Measurements from ENCODE around the gene NR6A1. TPM values are rescaled to one million over a fixed set of nuclear protein-coding genes. Genes with fewer than 3 reads are reported as not detected.

Gene NR6A1
- total RNA-seq, 1 experiment from 2014 or later: 97.7 TPM

DNA sequence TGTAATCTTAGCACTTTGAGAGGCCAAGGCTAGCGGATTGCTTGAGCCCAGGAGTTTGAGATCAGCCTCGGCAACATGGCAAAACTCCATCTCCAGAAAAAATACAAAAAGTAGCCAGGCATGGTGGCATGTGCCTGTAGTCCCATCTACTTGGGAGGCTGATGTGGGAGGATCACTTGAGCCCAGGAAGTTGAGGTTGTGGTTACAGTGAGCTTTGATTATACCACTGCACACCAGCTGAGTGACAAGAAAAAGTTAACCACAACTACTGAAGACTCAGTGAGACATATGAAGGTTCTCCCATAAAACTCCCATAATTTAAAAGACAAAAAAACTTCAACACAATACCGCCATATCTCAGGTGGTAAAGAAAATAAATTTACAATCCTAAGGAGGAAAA lies 98.0 kb downstream of the NR6A1 start:
- DNase-seq: no peak
- H3K4me3 ChIP-seq (ENCODE audit: insufficient read depth, low read depth, low read length): no peak overlapping the region
- no peaks in the 10 kb centered on the region for H3K27me3 ChIP-seq (ENCODE audit: control insufficient read depth, insufficient read depth, low read length)
- no peaks in the 10 kb centered on the region for H3K36me3 ChIP-seq (replicated peaks; ENCODE audit: control insufficient read depth, insufficient read depth, low read length)

DNA sequence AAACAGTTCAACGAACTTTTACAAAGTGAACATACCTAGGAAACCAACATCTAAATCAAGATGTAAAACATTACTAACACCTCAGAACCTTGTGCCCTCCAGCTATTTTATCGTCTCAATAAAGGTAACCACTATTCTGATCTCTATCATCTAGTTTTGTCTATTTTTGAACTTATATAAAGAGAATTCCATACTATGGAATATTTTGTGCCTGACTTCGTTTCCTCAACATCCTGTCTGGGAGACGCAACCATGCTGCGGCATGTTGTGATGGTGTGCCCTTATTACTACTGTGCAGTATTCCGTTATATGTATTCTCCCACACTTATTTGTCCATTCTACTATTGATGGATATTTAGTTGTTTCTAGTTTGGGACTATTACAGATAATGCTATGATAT lies 99.2 kb downstream of the NR6A1 start:
- Histone ChIP-seq H3K36me3 (replicated peaks; ENCODE audit: control insufficient read depth, insufficient read depth, low read length) (no peaks in the 10 kb centered on the region), H3K27me3 (ENCODE audit: control insufficient read depth, insufficient read depth, low read length) (no peaks in the 10 kb centered on the region), H3K4me3 (ENCODE audit: insufficient read depth, low read depth, low read length) (no peak overlapping the region)
- DNase-seq: no peak

DNA sequence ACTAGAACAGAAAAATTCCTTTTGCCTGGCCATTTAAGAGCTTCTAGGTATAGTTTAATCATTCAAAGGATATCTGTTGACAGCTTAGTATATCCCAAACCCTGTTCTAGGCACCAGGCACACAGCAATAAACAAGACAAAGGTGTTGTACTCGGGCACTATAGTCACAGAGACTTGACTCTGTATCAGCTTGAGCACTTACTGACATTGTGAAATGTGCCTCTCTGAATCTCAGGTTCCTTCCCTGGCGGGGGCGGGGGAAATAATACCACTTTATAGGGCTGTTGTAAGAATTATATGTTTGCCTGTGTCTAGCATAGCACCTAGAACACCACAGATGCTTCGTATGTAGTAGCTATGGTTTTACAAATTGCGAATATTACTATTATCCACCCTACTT lies 104.5 kb downstream of the NR6A1 start:
- DNase-seq: no peak
- H3K36me3 ChIP-seq (replicated peaks; ENCODE audit: control insufficient read depth, insufficient read depth, low read length): no peaks in the 10 kb centered on the region
- no peaks in the 10 kb centered on the region for H3K27me3 ChIP-seq (ENCODE audit: control insufficient read depth, insufficient read depth, low read length)
- no peak overlapping the region for H3K4me3 ChIP-seq (ENCODE audit: insufficient read depth, low read depth, low read length)

DNA sequence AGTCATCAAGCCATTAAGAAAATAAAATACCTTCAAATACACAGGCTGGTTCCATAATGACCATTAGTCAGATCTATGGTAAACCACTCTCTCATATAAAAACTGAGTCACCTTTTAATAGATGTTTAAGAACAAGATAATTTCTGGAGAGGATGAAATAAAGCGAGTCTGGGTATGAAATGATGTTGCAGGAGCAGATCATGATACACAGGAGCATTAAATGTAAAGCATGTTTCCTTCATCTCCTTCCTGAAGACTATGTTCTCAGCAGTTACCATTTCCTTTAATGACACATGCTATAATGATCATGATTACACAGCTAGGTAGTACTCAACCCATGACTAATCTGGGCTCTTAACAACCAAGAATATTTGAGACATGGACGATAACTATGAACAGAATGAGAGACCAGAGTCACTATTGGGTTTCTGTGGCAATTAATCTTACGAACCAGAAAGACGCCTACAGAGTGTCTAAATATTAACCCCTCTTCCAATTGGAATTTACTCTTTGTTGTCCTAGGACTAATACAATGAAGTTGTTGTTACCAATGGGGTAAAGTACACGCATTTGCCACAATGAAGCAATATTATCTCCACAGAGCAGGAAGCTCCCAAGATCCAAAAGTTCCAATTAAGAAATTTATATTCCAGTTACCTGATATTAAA lies 105.6 kb downstream of the NR6A1 start:
- Histone ChIP-seq H3K4me3 (ENCODE audit: insufficient read depth, low read depth, low read length) (no peak overlapping the region), H3K36me3 (replicated peaks; ENCODE audit: control insufficient read depth, insufficient read depth, low read length) (no peaks in the 10 kb centered on the region), H3K27me3 (ENCODE audit: control insufficient read depth, insufficient read depth, low read length) (no peaks in the 10 kb centered on the region)
- DNase-seq: no peak

DNA sequence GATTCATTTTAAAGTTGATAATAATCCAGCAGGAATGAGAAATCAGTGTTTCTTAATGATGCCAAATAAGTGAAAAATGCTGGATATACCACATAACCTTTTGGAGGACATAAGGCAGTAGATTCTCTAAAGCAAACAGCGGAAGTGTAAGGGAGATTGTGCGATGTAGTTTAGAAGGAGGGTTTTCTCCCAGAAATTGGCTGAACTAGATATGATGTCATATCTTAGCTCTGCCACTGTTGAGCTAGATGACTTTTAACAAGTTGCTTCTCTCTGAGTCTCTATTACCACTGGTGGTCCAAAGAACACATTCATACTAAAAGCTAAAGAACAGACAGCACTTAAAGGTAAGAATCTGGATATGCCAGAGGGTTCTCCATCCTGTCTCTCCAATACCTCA lies 107.0 kb downstream of the NR6A1 start:
- Histone ChIP-seq H3K27me3 (ENCODE audit: control insufficient read depth, insufficient read depth, low read length) (no peaks in the 10 kb centered on the region), H3K36me3 (replicated peaks; ENCODE audit: control insufficient read depth, insufficient read depth, low read length) (no peaks in the 10 kb centered on the region), H3K4me3 (ENCODE audit: insufficient read depth, low read depth, low read length) (no peak overlapping the region)
- no peak for DNase-seq

DNA sequence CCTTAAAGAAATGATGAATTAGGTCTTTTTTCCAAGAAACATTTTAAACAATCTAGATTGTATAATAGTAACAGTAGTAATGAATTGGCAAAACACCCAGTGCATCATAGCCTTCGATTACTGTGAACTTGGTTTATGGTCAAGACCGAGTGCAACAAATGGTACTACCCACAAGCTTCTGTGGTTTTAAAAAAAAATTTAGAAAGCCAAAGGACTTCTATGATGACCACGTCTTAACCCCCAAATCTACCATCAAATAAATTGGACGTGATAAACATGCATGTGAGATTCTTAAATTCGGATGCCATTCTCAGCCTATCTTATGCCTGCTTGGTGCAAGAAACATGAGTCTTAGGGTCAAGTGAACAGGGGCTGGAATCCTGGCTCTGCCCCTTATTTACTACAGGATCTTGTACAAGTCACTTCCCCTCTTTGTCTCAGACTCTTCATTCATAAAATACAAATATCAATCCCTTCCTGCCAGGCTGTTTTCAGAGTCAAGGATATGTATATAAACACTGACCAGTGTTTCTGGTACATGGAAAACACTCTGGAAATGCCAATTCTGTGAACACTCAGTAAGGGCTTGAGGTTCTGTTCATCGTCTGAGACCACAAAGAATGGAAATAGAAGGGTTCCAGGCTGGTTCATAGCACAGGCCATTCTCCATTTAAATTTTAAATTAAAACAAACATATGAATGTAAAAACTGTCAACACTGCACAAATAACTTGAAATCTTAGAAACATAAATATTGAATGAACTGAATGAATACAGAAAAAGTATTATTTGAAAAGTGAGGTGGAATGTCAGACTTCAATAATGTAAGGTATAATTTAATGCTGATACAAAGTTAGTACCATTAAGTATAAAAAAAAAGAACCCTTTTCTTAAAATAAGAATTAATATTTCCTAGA lies 107.8 kb downstream of the NR6A1 start:
- Histone ChIP-seq H3K4me3 (ENCODE audit: insufficient read depth, low read depth, low read length) (no peak overlapping the region), H3K36me3 (replicated peaks; ENCODE audit: control insufficient read depth, insufficient read depth, low read length) (no peaks in the 10 kb centered on the region), H3K27me3 (ENCODE audit: control insufficient read depth, insufficient read depth, low read length) (no peaks in the 10 kb centered on the region)
- no peak for DNase-seq

DNA sequence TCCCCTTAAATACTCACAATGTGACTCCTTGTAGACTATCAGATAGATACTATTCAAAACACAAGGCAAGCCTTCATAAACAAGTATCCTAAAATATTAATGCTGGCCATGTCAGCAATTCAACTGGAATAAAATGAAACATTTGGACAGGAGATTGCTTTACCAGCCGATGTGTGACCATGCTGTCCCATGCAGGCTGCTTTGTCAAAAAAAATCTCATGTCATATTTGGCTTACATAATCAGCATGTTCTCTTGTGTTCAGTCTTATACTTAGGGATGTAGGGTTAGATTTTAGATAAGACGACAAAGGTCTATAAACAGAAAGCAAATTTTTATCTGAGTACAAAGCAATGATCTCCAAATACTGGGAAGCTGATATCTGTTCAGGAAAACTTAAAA lies 108.5 kb downstream of the NR6A1 start:
- no peaks in the 10 kb centered on the region for H3K36me3 ChIP-seq (replicated peaks; ENCODE audit: control insufficient read depth, insufficient read depth, low read length)
- no peaks in the 10 kb centered on the region for H3K27me3 ChIP-seq (ENCODE audit: control insufficient read depth, insufficient read depth, low read length)
- H3K4me3 ChIP-seq (ENCODE audit: insufficient read depth, low read depth, low read length): no peak overlapping the region
- DNase-seq: no peak

DNA sequence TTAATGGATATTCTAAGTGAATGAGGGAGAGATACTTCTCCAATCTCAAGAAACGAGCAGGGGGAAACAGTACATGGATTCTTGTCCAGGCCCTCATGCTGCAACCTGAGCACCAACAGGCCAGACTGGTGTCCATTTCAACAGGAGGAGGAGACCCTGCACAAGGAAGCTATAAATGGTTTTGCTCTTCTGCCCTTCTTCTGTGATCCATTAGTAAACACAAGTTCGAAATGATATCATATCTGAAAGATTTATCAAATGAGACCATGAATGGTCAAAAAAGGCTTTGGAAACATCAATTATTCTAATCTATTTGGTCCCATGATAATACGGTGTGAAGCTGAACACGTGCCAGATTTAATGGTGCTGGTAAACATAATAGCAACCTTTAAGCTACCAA lies 109.8 kb downstream of the NR6A1 start:
- Histone ChIP-seq H3K36me3 (replicated peaks; ENCODE audit: control insufficient read depth, insufficient read depth, low read length) (no peaks in the 10 kb centered on the region), H3K27me3 (ENCODE audit: control insufficient read depth, insufficient read depth, low read length) (no peaks in the 10 kb centered on the region), H3K4me3 (ENCODE audit: insufficient read depth, low read depth, low read length) (no peak overlapping the region)
- DNase-seq: no peak

DNA sequence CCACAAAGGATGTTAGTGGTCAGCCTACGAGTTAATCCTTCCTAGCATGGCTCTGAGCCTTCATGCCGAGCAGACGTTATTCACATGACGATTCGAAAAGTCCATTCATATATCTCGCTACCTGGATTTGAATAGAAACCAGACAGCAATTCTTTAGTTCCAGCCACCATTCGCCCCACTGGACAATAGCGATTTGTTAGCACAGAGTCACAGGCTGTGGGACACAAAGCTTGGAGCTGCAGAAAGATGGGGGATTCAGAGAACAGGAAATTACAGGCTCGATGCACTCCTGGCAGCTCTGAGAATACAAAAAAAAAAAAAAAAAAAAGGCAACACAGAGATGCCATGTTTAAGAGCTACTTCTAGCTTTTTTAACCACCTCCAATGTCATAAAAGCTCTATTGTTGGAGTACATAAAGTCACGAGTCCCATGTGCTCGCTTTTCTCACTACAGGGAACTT lies 110.7 kb downstream of the NR6A1 start:
- no peaks in the 10 kb centered on the region for H3K27me3 ChIP-seq (ENCODE audit: control insufficient read depth, insufficient read depth, low read length)
- H3K36me3 ChIP-seq (replicated peaks; ENCODE audit: control insufficient read depth, insufficient read depth, low read length): no peaks in the 10 kb centered on the region
- peak overlapping the region; percentile 43 for H3K4me3 ChIP-seq (ENCODE audit: insufficient read depth, low read depth, low read length)
- DNase-seq: peak; percentile 11

DNA sequence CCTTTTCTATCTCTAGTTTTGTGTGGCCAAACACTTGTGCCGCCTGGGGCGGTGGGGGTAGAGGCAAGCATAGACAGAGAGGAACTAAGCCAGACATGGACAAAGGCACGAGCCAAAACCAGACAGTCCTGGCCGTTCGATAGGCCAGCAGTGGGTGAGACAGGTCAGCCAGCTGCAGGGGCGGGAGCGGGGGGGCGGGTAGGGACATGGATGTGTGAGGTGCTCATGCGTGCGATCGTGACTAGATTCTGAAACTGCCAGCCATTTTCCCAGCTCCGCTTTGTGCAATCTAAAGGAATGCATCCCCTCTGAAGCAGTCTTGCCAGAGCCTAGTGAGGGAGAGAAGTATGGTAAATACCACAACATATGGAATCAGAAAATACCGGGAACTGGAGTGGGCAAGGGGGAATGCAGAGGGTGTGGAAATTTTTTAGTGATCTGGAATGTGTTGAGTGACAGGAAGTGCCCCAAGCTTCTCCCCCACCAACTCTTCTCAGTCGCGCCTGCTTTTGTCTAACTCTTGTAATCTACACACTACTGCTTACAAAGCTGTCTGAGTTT lies 111.9 kb downstream of the NR6A1 start:
- H3K36me3 ChIP-seq (replicated peaks; ENCODE audit: control insufficient read depth, insufficient read depth, low read length): no peaks in the 10 kb centered on the region
- DNase-seq: peak; percentile 28
- peak overlapping the region; percentile 43 for H3K4me3 ChIP-seq (ENCODE audit: insufficient read depth, low read depth, low read length)
- no peaks in the 10 kb centered on the region for H3K27me3 ChIP-seq (ENCODE audit: control insufficient read depth, insufficient read depth, low read length)

DNA sequence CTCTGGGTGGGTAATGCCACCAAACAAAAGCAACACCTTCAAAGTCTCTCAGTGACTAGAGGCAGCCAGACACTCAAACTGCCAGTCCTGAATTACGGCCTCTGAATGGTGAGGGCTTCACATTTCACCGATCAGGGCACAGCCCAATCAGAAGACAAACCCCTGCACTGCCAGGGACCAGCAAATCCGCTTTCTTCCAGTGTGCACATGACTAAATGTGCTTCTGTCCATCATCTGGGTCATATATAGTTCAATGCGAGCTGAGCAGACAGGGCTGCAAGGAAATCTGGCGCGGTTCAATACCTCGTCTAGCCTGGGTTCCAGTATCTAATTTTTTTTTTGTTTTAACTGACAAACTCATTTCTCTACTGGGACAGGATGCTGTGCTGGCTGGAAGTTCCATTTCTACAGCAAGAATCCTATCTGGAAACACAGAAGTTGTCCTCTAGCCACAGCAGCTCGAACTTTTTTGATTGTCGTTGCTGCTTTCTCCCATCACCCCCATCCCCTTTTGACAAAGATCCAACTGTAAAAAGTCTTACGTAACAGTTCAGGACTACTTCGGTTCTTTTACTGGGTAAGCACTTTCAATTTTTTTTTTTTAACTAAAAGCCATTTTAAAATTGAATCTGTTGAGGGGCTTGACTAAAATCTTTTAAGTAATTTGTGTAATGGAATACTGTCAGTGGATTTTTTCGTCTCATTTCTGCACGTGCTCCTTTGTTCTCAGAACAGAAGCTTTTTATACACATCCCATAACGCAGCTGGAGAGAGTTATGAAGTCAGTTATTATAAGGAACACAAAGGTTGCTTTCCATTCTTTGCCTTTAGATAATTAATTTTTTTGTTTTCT lies 112.7 kb downstream of the NR6A1 start:
- Histone ChIP-seq H3K36me3 (replicated peaks; ENCODE audit: control insufficient read depth, insufficient read depth, low read length) (no peaks in the 10 kb centered on the region), H3K27me3 (ENCODE audit: control insufficient read depth, insufficient read depth, low read length) (no peaks in the 10 kb centered on the region), H3K4me3 (ENCODE audit: insufficient read depth, low read depth, low read length) (peak overlapping the region; percentile 43)
- DNase-seq: peak; percentile 40

DNA sequence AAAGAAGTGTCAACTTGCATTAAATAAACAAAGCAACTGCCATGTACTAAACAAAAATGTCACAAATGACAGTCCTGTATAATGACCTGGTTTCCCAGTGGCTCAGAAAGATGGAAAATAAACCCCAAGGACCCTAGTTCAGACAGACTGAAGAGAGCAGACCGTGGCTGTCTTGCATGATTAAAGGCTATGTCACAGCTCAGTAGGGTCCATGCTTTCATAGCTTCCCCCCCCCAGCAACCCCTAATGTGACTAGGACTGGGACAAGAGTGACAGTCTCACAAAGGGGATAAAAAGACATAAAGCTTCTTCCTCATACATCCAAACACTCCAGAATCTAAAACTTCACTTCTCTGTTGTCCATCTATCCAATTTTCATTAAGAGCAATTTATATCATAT lies 113.6 kb downstream of the NR6A1 start:
- Histone ChIP-seq H3K36me3 (replicated peaks; ENCODE audit: control insufficient read depth, insufficient read depth, low read length) (no peaks in the 10 kb centered on the region), H3K4me3 (ENCODE audit: insufficient read depth, low read depth, low read length) (no peak overlapping the region), H3K27me3 (ENCODE audit: control insufficient read depth, insufficient read depth, low read length) (no peaks in the 10 kb centered on the region)
- no peak for DNase-seq

DNA sequence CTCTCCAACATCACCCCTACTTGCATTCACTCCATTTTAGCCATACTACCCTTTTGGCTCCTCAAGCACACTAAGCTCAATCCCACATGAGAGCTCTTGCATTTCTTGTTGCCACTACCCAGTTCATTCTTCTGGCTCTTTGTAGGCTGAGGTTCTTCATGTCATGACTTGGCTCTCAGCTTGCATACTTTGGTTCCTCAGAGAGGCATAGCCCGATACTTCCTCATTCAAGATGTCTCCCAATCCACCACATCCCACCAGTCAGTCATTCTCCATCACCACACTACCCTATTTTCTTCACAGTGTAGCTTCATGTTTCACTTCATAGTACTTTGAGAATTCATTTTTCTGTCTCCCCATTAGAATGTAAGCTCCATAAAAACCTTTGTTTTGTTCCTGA lies 116.7 kb downstream of the NR6A1 start:
- Histone ChIP-seq H3K4me3 (ENCODE audit: insufficient read depth, low read depth, low read length) (no peak overlapping the region), H3K36me3 (replicated peaks; ENCODE audit: control insufficient read depth, insufficient read depth, low read length) (no peaks in the 10 kb centered on the region), H3K27me3 (ENCODE audit: control insufficient read depth, insufficient read depth, low read length) (no peaks in the 10 kb centered on the region)
- no peak for DNase-seq

DNA sequence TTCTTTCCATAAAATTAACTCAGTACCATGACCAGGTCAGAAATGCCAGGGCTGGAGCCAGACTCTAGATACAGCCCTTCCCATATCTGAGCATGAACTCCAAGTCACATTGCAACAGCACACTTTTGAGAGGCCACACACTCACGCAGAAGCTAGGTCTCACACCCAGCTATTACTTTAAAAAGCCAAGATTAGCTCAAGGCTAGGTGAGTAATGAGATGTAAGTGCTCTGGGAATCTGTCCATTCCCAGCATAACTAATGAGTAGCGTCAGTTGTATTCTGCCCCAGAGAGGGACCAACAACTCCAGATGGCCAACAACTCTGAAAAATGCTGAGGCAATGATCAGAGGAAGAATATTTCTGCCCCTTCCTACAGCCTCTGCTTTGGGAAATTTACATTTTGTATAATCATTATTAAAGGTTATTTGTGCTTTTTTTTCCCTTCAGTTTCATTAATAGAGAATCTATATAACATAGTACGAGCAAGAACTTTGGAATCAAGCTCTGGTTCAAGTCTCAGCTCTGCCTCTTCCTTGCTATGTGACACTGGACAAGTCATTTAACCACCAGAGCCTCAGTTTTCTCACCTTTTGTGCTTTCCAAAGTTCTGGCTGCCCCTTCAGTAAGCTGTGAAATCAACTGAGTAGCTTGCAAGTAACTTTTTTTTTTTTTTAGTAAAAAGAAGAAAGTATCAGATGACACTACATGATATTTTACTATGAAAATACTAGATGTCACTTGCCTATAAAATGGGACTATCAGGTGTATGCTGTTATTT lies 118.3 kb downstream of the NR6A1 start:
- DNase-seq: no peak
- Histone ChIP-seq H3K36me3 (replicated peaks; ENCODE audit: control insufficient read depth, insufficient read depth, low read length) (no peaks in the 10 kb centered on the region), H3K4me3 (ENCODE audit: insufficient read depth, low read depth, low read length) (no peak overlapping the region), H3K27me3 (ENCODE audit: control insufficient read depth, insufficient read depth, low read length) (no peaks in the 10 kb centered on the region)

Measured in H7 (cell line).